Testis (tissue), 2 donors: Measurements from ENCODE around the gene CCM2L.

Experiments used
- CTCF ChIP-seq, 3 experiments: fragments of 450-650 bp in 2 of 3; fragments of 200-600 bp in 1 of 3; sonication (generic) in 1 of 3; IDR thresholded peaks; one replicate each; pipeline ENCODE4 v1.5.1; 2016 to 2019; ENCODE audit warnings: antibody characterized with exemption in 3 of 3, mild to moderate bottlenecking in 2 of 3, moderate library complexity in 1 of 3
- POLR2A ChIP-seq: fragments of 450-650 bp; IDR thresholded peaks from one replicate; pipeline ENCODE4 v1.6.1; 2017; ENCODE audit warnings: antibody characterized with exemption, mild to moderate bottlenecking, moderate library complexity

GRCh38 chr20:32036252-32036651, 26.0 kb downstream of the CCM2L start:
- TF ChIP-seq CTCF (IDR thresholded peaks at IDR 0.05) (no peak), POLR2A (no peak)
